Kidney (tissue), 14 donors: ENCODE results near the gene TMEM170B. TPM values are rescaled to one million over a fixed set of nuclear protein-coding genes. Genes with fewer than 3 reads are reported as not detected.

Experiments used
- DNase-seq, 5 donors: peaks; one replicate each; pipeline ENCODE4 v3.0.0-alpha.2; 2013 to 2020
- FAIRE-seq: peaks from 2 replicates; lab custom pipeline; 2012; peaks lifted over from hg19 to GRCh38; lab: Jason Lieb, UNC
- H3K27ac ChIP-seq, 2 donors: one replicate each; pipeline ENCODE4 v1.7.0; 2013; ENCODE audit warnings: low read depth in 2 of 2, low read length in 2 of 2, inconsistent platforms in 1 of 2
- H3K27me3 ChIP-seq: one replicate; pipeline ENCODE4 v1.7.1; 2013; ENCODE audit warnings: low read length, inconsistent platforms; ENCODE audit not compliant: control insufficient read depth, insufficient read depth
- H3K36me3 ChIP-seq, 3 donors: one replicate each; pipeline versions ENCODE4 v1.7.0 to v1.7.1; 2013; ENCODE audit warnings: low read length in 3 of 3, control low read depth in 1 of 3, inconsistent platforms in 1 of 3; ENCODE audit not compliant: insufficient read depth in 3 of 3, control insufficient read depth in 2 of 3
- H3K4me1 ChIP-seq, 3 donors: one replicate each; pipeline versions ENCODE4 v1.7.0 to v1.7.1; 2013; ENCODE audit warnings: low read length in 3 of 3, inconsistent platforms in 1 of 3, low read depth in 1 of 3; ENCODE audit not compliant: control insufficient read depth in 2 of 3, insufficient read depth in 2 of 3
- H3K4me3 ChIP-seq, 3 donors: one replicate each; pipeline versions ENCODE4 v1.7.0 to v1.8.1; 2013; ENCODE audit warnings: low read length in 3 of 3, control low read depth in 1 of 3, inconsistent platforms in 1 of 3
- H3K9ac ChIP-seq, 3 donors: one replicate each; pipeline versions ENCODE4 v1.7.0 to v1.7.1; 2013; ENCODE audit warnings: low read length in 3 of 3, control low read depth in 1 of 3, inconsistent platforms in 1 of 3
- H3K9me3 ChIP-seq, 3 donors: one replicate each; pipeline versions ENCODE4 v1.7.0 to v1.7.1; 2013; ENCODE audit warnings: low read length in 3 of 3, control low read depth in 1 of 3, inconsistent platforms in 1 of 3; ENCODE audit not compliant: control insufficient read depth in 2 of 3, insufficient read depth in 1 of 3
- CTCF ChIP-seq: IDR thresholded peaks from 3 replicates; pipeline ENCODE4 v1.5.1; 2012; ENCODE audit warnings: mild to moderate bottlenecking, moderate library complexity, borderline replicate concordance; ENCODE audit not compliant: insufficient read depth; ENCODE audit errors: extremely low read depth
- intact Hi-C: fragments of 100-400 bp; cut with DNase I; formaldehyde crosslinking; loops from one replicate; pipeline ENCODE4 v1.11.1; 2022
- polyA plus RNA-seq: library from polyadenylated mRNA; stranded (reverse); fragments of 350-450 nt; fragmentation: Illumina TruSeq; extraction: RNeasy Lipid Tissue Mini Kit (QIAGEN cat#74804); gene quantifications from one replicate; pipeline ENCODE4 v1.2.3, GENCODE V29; 2014; ENCODE audit warnings: low read depth, low replicate concordance; ENCODE audit not compliant: insufficient read depth
- total RNA-seq: library from RNA; stranded (reverse); fragmentation: NEBNext Ultra II Directional; extraction: Animal tissue kit (Norgen Biotek cat#: 25700); gene quantifications from one replicate; pipeline ENCODE4 v1.2.1, GENCODE V29; 2021
- donor health status: control.
- donor health status: control.
- donor health status: control.
- donor health status: control.
- donor health status: control.
- donor health status: DM: yes; HTN: yes; CAD: no.
- donor health status: Normal renal cell carcinoma (clear cell type).

The TMEM170B gene
- total and polyA plus RNA-seq, 2 donors from 2014 or later, result 2.7 to 3.7 TPM

GRCh38 chr6:11580686-11581405 lies 43.3 kb downstream of the TMEM170B start:
- Histone ChIP-seq H3K27ac (no peak overlapping the region), H3K9ac (no peak overlapping the region), H3K4me1 (no peaks in the 10 kb centered on the region), H3K9me3 (no peaks in the 10 kb centered on the region), H3K27me3 (no peaks in the 10 kb centered on the region), H3K36me3 (peaks cover 0 to 2% (median 0%) of the 10 kb centered on the region in 3 donors), H3K4me3 (no peak overlapping the region)
- DNase-seq, result no peak
- no peak for TF ChIP-seq CTCF
- FAIRE-seq, result no peak
- intact Hi-C loops, result no loop called here

GRCh38 chr6:11584244-11584643 lies 46.7 kb downstream of the TMEM170B start:
- intact Hi-C loops, result no loop called here
- no peaks in the 10 kb centered on the region for H3K27me3 ChIP-seq

GRCh38 chr6:11585426-11586016 lies 48.0 kb downstream of the TMEM170B start:
- FAIRE-seq (peak; percentile 97), DNase-seq (peak in 2 of 5 donors; percentile 75 to 80)
- H3K36me3 ChIP-seq, result no peaks in the 10 kb centered on the region
- peaks cover 0 to 10% (median 0%) of the 10 kb centered on the region in 3 donors for H3K4me1 ChIP-seq
- H3K9me3 ChIP-seq, result no peaks in the 10 kb centered on the region
- no peak overlapping the region for H3K27ac ChIP-seq
- intact Hi-C loops, result no loop called here
- peak; percentile 67 for TF ChIP-seq CTCF
- H3K27me3 ChIP-seq, result no peaks in the 10 kb centered on the region
- H3K4me3 ChIP-seq, result no peak overlapping the region
- no peak overlapping the region for H3K9ac ChIP-seq

More at GRCh38 chr6:11584244-11584643, 46.7 kb downstream of the TMEM170B start:
- H3K36me3 ChIP-seq, result no peaks in the 10 kb centered on the region
- peaks cover 0 to 10% (median 0%) of the 10 kb centered on the region in 3 donors for H3K4me1 ChIP-seq
- no peak overlapping the region for H3K4me3 ChIP-seq
- FAIRE-seq (no peak), DNase-seq (no peak)
- no peaks in the 10 kb centered on the region for H3K9me3 ChIP-seq
- TF ChIP-seq CTCF, result no peak
- H3K9ac ChIP-seq, result no peak overlapping the region
- no peak overlapping the region for H3K27ac ChIP-seq
